Colonic mucosa (tissue), 4 donors: ENCODE measurements around the gene LEFTY1. TPM values are rescaled to one million over a fixed set of nuclear protein-coding genes. Genes with fewer than 3 reads are reported as not detected.

Experiments
- DNase-seq: peaks from one replicate; pipeline ENCODE4 v3.0.0-alpha.2; 2020
- H3K27ac ChIP-seq: fragments of 200-600 bp; one replicate; pipeline ENCODE4 v1.8.0; 2021
- H3K27me3 ChIP-seq: fragments of 200-600 bp; one replicate; pipeline ENCODE4 v1.8.0; 2021
- H3K36me3 ChIP-seq: fragments of 200-600 bp; one replicate; pipeline ENCODE4 v1.8.0; 2021
- H3K4me1 ChIP-seq: fragments of 200-600 bp; one replicate; pipeline ENCODE4 v1.8.0; 2021; ENCODE audit warnings: mild to moderate bottlenecking
- H3K4me3 ChIP-seq: fragments of 200-600 bp; one replicate; pipeline ENCODE4 v1.8.0; 2021
- H3K9ac ChIP-seq, 2 donors: one replicate each; pipeline ENCODE4 v1.7.0; 2013; ENCODE audit warnings: control low read depth in 2 of 2, low read depth in 2 of 2, low read length in 2 of 2
- H3K9me3 ChIP-seq: fragments of 200-600 bp; one replicate; pipeline ENCODE4 v1.8.0; 2021
- CTCF ChIP-seq: fragments of 200-600 bp; IDR thresholded peaks from one replicate; pipeline ENCODE4 v1.8.0; 2022; ENCODE audit warnings: antibody characterized with exemption, mild to moderate bottlenecking
- intact Hi-C: fragments of 100-400 bp; cut with DNase I; formaldehyde crosslinking; loops from one replicate; pipeline ENCODE4 v1.14.1; 2022
- total RNA-seq, 2 donors: library from RNA; stranded (reverse); fragmentation: NEBNext Ultra II Directional in 1 of 2; extraction: Animal tissue kit (Norgen Biotek cat#: 25700) in 1 of 2; gene quantifications; one replicate each; pipeline ENCODE4 v1.2.1, GENCODE V29; 2021
- donor health status: healthy.
- donor health status: DM: no; HTN: no; CAD: no.
- donor health status: DM: no; HTN: no; CAD: no.

LEFTY1 gene
- total RNA-seq, 2 donors from 2014 or later, result 201 to 211 TPM

DNA sequence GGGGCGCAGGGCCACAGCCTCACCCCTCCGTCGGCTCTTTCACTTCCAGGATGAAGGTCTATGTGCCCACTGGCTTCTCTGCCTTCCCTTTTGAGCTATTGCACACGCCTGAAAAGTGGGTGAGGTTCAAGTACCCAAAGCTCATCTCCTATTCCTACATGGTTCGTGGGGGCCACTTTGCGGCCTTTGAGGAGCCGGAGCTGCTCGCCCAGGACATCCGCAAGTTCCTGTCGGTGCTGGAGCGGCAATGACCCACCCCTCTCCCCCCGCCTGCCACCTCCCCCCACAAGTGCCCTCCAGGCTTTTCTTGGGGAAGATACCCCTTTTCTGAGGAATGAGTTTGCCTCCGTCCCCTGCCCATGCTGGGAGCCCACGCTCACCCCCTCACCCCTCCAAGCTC lies 43.8 kb downstream of the LEFTY1 start:
- no peaks in the 10 kb centered on the region for H3K36me3 ChIP-seq

GRCh38 chr1:225844236-225845061 lies 44.5 kb downstream of the LEFTY1 start:
- intact Hi-C loops, result loop anchor here (2.0 to 10.0 kb wide), 4 partner anchors 67 to 370 kb away; partner anchors contain the start of gene SRP9
- H3K36me3 ChIP-seq, result no peaks in the 10 kb centered on the region
- no peak for TF ChIP-seq CTCF

More for the DNA sequence above, 43.8 kb downstream of the LEFTY1 start:
- Histone ChIP-seq H3K4me1 (peaks cover 8% of the 10 kb centered on the region), H3K27me3 (no peaks in the 10 kb centered on the region), H3K27ac (no peak overlapping the region), H3K4me3 (no peak overlapping the region), H3K9me3 (no peaks in the 10 kb centered on the region), H3K9ac (no peak overlapping the region)
- DNase-seq, result no peak
- intact Hi-C loops, result loop anchor here (2.0 to 10.0 kb wide), 4 partner anchors 67 to 370 kb away; partner anchors contain the start of gene SRP9
- no peak for TF ChIP-seq CTCF

GRCh38 chr1:225843426-225843795 lies 45.5 kb downstream of the LEFTY1 start:
- intact Hi-C loops, result loop anchor here (10.0 kb wide), 1 partner anchor 131 kb away; no protein-coding TSS in a partner anchor
- H3K9me3 ChIP-seq, result no peaks in the 10 kb centered on the region
- no peak overlapping the region for H3K4me3 ChIP-seq
- no peaks in the 10 kb centered on the region for H3K27me3 ChIP-seq
- H3K27ac ChIP-seq, result no peak overlapping the region
- no peak for DNase-seq
- no peaks in the 10 kb centered on the region for H3K36me3 ChIP-seq
- no peak overlapping the region for H3K9ac ChIP-seq
- H3K4me1 ChIP-seq, result peaks cover 4% of the 10 kb centered on the region
- no peak for TF ChIP-seq CTCF

More at GRCh38 chr1:225844236-225845061, 44.5 kb downstream of the LEFTY1 start:
- Histone ChIP-seq H3K27ac (no peak overlapping the region), H3K27me3 (no peaks in the 10 kb centered on the region), H3K4me1 (peaks cover 8% of the 10 kb centered on the region), H3K9me3 (no peaks in the 10 kb centered on the region), H3K4me3 (no peak overlapping the region), H3K9ac (peak overlapping the region in 1 of 2 donors; percentile 1)
- no peak for DNase-seq

DNA sequence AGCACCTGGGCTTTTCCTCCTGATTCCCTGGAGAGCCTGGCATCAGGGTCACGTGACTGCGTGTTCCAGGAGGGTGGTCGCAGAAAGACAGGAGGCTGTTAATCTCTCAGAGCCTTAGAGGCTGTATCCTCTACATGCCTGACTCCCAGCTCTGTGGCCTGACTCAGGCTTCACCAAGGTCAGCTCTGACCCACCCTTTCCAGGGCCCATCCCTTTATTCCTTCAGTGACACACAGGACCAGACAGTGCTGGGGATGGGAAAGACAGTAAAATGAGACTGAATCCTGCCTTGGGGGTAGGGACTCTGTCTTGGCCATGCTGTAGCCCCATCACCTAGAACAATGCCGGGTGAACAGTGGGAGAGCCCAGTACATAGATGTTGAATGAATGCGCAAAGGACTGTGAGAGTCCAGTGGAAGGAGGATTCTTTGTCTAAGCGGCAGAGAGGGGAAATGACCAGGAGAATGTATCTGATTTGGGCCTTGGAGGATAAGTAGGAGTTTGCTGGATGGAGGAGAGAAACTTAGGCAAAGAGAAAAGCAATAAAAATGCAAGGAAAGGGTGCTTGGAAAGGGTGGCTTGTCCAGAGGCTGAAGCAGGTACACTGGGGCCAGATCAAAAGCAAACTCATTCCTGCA lies 46.0 kb downstream of the LEFTY1 start:
- H3K27ac ChIP-seq, result no peak overlapping the region
- H3K4me3 ChIP-seq, result no peak overlapping the region
- DNase-seq, result no peak
- no peaks in the 10 kb centered on the region for H3K36me3 ChIP-seq
- H3K4me1 ChIP-seq, result no peaks in the 10 kb centered on the region
- no peak for TF ChIP-seq CTCF
- no peaks in the 10 kb centered on the region for H3K9me3 ChIP-seq
- no peak overlapping the region for H3K9ac ChIP-seq
- intact Hi-C loops, result loop anchor here (10.0 kb wide), 1 partner anchor 132 kb away; no protein-coding TSS in a partner anchor
- H3K27me3 ChIP-seq, result no peaks in the 10 kb centered on the region

- no peak overlapping the region for H3K9ac ChIP-seq
- no peaks in the 10 kb centered on the region for H3K4me1 ChIP-seq
- no peak for TF ChIP-seq CTCF
- no peak overlapping the region for H3K27ac ChIP-seq
- intact Hi-C loops, result loop anchor here (10.0 kb wide), 1 partner anchor 133 kb away; no protein-coding TSS in a partner anchor
- no peaks in the 10 kb centered on the region for H3K9me3 ChIP-seq
- no peaks in the 10 kb centered on the region for H3K27me3 ChIP-seq
- H3K4me3 ChIP-seq, result no peak overlapping the region
- no peak for DNase-seq
- H3K36me3 ChIP-seq, result no peaks in the 10 kb centered on the region
These were observed 46.9 kb downstream of the LEFTY1 start for GRCh38 chr1:225842074-225842473.
